ENCODE measurements around the gene DNAH2.

DNA sequence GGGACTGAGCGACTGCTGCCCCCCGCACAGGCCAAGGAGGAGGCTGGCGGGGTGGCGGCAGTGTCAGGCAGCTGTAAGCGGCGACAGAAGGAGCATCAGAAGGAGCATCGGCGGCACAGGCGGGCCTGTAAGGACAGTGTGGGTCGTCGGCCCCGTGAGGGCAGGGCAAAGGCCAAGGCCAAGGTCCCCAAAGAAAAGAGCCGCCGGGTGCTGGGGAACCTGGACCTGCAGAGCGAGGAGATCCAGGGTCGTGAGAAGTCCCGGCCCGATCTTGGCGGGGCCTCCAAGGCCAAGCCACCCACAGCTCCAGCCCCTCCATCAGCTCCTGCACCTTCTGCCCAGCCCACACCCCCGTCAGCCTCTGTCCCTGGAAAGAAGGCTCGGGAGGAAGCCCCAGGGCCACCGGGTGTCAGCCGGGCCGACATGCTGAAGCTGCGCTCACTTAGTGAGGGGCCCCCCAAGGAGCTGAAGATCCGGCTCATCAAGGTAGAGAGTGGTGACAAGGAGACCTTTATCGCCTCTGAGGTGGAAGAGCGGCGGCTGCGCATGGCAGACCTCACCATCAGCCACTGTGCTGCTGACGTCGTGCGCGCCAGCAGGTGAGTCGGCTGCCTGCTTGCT, 131.7 kb downstream of the DNAH2 start:
- TF ChIP-seq, protein P1, sequence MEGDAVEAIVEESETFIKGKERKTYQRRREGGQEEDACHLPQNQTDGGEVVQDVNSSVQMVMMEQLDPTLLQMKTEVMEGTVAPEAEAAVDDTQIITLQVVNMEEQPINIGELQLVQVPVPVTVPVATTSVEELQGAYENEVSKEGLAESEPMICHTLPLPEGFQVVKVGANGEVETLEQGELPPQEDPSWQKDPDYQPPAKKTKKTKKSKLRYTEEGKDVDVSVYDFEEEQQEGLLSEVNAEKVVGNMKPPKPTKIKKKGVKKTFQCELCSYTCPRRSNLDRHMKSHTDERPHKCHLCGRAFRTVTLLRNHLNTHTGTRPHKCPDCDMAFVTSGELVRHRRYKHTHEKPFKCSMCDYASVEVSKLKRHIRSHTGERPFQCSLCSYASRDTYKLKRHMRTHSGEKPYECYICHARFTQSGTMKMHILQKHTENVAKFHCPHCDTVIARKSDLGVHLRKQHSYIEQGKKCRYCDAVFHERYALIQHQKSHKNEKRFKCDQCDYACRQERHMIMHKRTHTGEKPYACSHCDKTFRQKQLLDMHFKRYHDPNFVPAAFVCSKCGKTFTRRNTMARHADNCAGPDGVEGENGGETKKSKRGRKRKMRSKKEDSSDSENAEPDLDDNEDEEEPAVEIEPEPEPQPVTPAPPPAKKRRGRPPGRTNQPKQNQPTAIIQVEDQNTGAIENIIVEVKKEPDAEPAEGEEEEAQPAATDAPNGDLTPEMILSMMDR (IDR thresholded peaks at IDR 0.05; ENCODE audit: low read depth, low read length), result no peak
- no peak for TF ChIP-seq EZH2phosphoT487 (IDR thresholded peaks at IDR 0.05; ENCODE audit: low read depth)

Measured in OCI-LY3 (cell line).